ENCODE measurements around the gene TLR1. TPM values are rescaled to one million over a fixed set of nuclear protein-coding genes. Genes with fewer than 3 reads are reported as not detected.

TLR1 gene
- total RNA-seq, 3 donors from 2014 or later (not counting 1 experiment from before 2014, with no cell fraction given), result 25.6 to 51.5 (median 30.0) TPM

GRCh38 chr4:38832624-38833528 lies 28.3 kb upstream of the TLR1 start:
- Histone ChIP-seq H3K27ac (ENCODE audit: low read length) (no peak overlapping the region), H3K36me3 (ENCODE audit: control insufficient read depth, insufficient read depth, low read length) (peaks cover 12% of the 10 kb centered on the region), H3K4me1 (ENCODE audit: control insufficient read depth, insufficient read depth, low read length) (peaks cover 9% of the 10 kb centered on the region), H3K4me3 (ENCODE audit: low read length) (no peak overlapping the region), H3K9me3 (ENCODE audit: control insufficient read depth, insufficient read depth, low read length) (no peaks in the 10 kb centered on the region), H3K27me3 (ENCODE audit: control insufficient read depth, insufficient read depth, low read length) (no peaks in the 10 kb centered on the region)
- intact Hi-C loops (cut with micrococcal nuclease), result no loop called here
- ATAC-seq (no peak), DNase-seq (no peak)
- Mint-ChIP-seq H3K9me3 (peaks cover 4 to 8% of the 10 kb centered on the region in 2 donors), H3K27ac (no peak overlapping the region), H3K4me1 (peaks cover 22 to 24% of the 10 kb centered on the region in 2 donors), H3K27me3 (ENCODE audit: low read depth in 2 of 2) (no peaks in the 10 kb centered on the region), H3K4me3 (no peak overlapping the region), H3K36me3 (peaks cover 8% of the 10 kb centered on the region)
- TF ChIP-seq, protein P1, sequence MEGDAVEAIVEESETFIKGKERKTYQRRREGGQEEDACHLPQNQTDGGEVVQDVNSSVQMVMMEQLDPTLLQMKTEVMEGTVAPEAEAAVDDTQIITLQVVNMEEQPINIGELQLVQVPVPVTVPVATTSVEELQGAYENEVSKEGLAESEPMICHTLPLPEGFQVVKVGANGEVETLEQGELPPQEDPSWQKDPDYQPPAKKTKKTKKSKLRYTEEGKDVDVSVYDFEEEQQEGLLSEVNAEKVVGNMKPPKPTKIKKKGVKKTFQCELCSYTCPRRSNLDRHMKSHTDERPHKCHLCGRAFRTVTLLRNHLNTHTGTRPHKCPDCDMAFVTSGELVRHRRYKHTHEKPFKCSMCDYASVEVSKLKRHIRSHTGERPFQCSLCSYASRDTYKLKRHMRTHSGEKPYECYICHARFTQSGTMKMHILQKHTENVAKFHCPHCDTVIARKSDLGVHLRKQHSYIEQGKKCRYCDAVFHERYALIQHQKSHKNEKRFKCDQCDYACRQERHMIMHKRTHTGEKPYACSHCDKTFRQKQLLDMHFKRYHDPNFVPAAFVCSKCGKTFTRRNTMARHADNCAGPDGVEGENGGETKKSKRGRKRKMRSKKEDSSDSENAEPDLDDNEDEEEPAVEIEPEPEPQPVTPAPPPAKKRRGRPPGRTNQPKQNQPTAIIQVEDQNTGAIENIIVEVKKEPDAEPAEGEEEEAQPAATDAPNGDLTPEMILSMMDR (IDR thresholded peaks at IDR 0.05), result no peak
- 91% methylated on average over 7 of the region's 7 CpGs for WGBS (ENCODE audit: insufficient coverage)

- no peaks in the 10 kb centered on the region for H3K27me3 ChIP-seq (ENCODE audit: control insufficient read depth, insufficient read depth, low read length)
- TF ChIP-seq, protein P1 (IDR thresholded peaks at IDR 0.05), result no peak
- no peaks in the 10 kb centered on the region for H3K27me3 Mint-ChIP-seq (ENCODE audit: low read depth in 2 of 2)
- H3K4me1 Mint-ChIP-seq, result peaks cover 15 to 18% of the 10 kb centered on the region in 2 donors
- no peak for ATAC-seq
- peaks cover 9% of the 10 kb centered on the region for H3K4me1 ChIP-seq (ENCODE audit: control insufficient read depth, insufficient read depth, low read length)
- no peak overlapping the region for H3K4me3 Mint-ChIP-seq
- no peaks in the 10 kb centered on the region for H3K9me3 ChIP-seq (ENCODE audit: control insufficient read depth, insufficient read depth, low read length)
- no peak for DNase-seq
- 96% methylated on average over 1 of the region's 1 CpG for WGBS (ENCODE audit: insufficient coverage)
- no peak overlapping the region for H3K27ac Mint-ChIP-seq
- peaks cover 8% of the 10 kb centered on the region for H3K36me3 Mint-ChIP-seq
- intact Hi-C loops (cut with micrococcal nuclease), result no loop called here
- peaks cover 4 to 8% of the 10 kb centered on the region in 2 donors for H3K9me3 Mint-ChIP-seq
- H3K27ac ChIP-seq (ENCODE audit: low read length), result no peak overlapping the region
- peaks cover 14% of the 10 kb centered on the region for H3K36me3 ChIP-seq (ENCODE audit: control insufficient read depth, insufficient read depth, low read length)
- H3K4me3 ChIP-seq (ENCODE audit: low read length), result no peak overlapping the region
Observed at GRCh38 chr4:38832206-38832605, 27.6 kb upstream of the TLR1 start.

- intact Hi-C loops (cut with micrococcal nuclease), result no loop called here
- TF ChIP-seq, protein P1 (IDR thresholded peaks at IDR 0.05), result no peak
- H3K4me1 ChIP-seq (ENCODE audit: control insufficient read depth, insufficient read depth, low read length), result peaks cover 9% of the 10 kb centered on the region
- Mint-ChIP-seq H3K4me1 (peaks cover 15 to 17% of the 10 kb centered on the region in 2 donors), H3K9me3 (peaks cover 4 to 8% of the 10 kb centered on the region in 2 donors), H3K4me3 (no peak overlapping the region), H3K36me3 (peaks cover 8% of the 10 kb centered on the region), H3K27me3 (ENCODE audit: low read depth in 2 of 2) (no peaks in the 10 kb centered on the region), H3K27ac (no peak overlapping the region)
- H3K27ac ChIP-seq (ENCODE audit: low read length), result no peak overlapping the region
- peaks cover 16% of the 10 kb centered on the region for H3K36me3 ChIP-seq (ENCODE audit: control insufficient read depth, insufficient read depth, low read length)
- no peaks in the 10 kb centered on the region for H3K27me3 ChIP-seq (ENCODE audit: control insufficient read depth, insufficient read depth, low read length)
- H3K9me3 ChIP-seq (ENCODE audit: control insufficient read depth, insufficient read depth, low read length), result no peaks in the 10 kb centered on the region
- DNase-seq (no peak), ATAC-seq (no peak)
- no peak overlapping the region for H3K4me3 ChIP-seq (ENCODE audit: low read length)
Observed at GRCh38 chr4:38831653-38832052, 27.1 kb upstream of the TLR1 start.

Measured in natural killer cell (primary cell).